ENCODE measurements around the gene CDS1. TPM values are rescaled to one million over a fixed set of nuclear protein-coding genes. Genes with fewer than 3 reads are reported as not detected.

The CDS1 gene
- total and polyA plus RNA-seq, 10 of the 15 experiments (the other 5 are each of a cell fraction or from before 2014, with no cell fraction given): 0.03 TPM; not detected in 8

- H3K36me3 ChIP-seq (ENCODE audit: control insufficient read depth in 2 of 2, insufficient read depth in 2 of 2, low read length in 1 of 2): no peaks in the 10 kb centered on the region
- in situ Hi-C loops (cut with MboI) (no loop called here), intact Hi-C loops (cut with micrococcal nuclease; ENCODE audit: unreplicated experiment) (no loop called here)
- H3K9me3 ChIP-seq (replicated peaks; ENCODE audit: control insufficient read depth, insufficient read depth, low read length): no peaks in the 10 kb centered on the region; the same call in 1 of the 3 replicates
- no peak for DNase-seq (ENCODE audit: low read depth, low spot score)
- ChIA-PET SMC1A (ENCODE audit: uncharacterized antibody, unreplicated experiment) (interaction anchor here (1.0 kb wide), 1 partner anchor 12 kb away, joined by 5 read pairs; no protein-coding TSS in a partner anchor), CTCF (no interaction called here), RAD21 (ENCODE audit: unreplicated experiment) (no interaction called here), POLR2A (no interaction called here)
- no peaks in the 10 kb centered on the region for H3K79me2 ChIP-seq (ENCODE audit: control insufficient read depth, insufficient read depth, low read length)
- no peak for ATAC-seq
- peaks cover 10 to 12% of the 10 kb centered on the region in 2 experiments for H3K27me3 ChIP-seq (replicated peaks in 1 of 2; ENCODE audit: control insufficient read depth in 2 of 2, insufficient read depth in 2 of 2, low read length in 1 of 2)
- no TSS peak for BruUV-seq (replicated peaks)
- no peaks in the 10 kb centered on the region for H3K4me1 ChIP-seq (ENCODE audit: control insufficient read depth, insufficient read depth, low read length)
- no peak overlapping the region for H3K9ac ChIP-seq (ENCODE audit: control insufficient read depth, insufficient read depth, low read length)
- H3K4me3 ChIP-seq: no peak overlapping the region
- H3K4me2 ChIP-seq (ENCODE audit: control insufficient read depth, insufficient read depth): no peak overlapping the region
- no peaks in the 10 kb centered on the region for H4K20me1 ChIP-seq (ENCODE audit: control insufficient read depth, insufficient read depth)
- H3K27ac ChIP-seq (ENCODE audit: control insufficient read depth, insufficient read depth): no peak overlapping the region
- FAIRE-seq: no peak
- no peak overlapping the region for H2AFZ ChIP-seq (ENCODE audit: control insufficient read depth, low read depth, low read length)
- no peak for TF ChIP-seq ZBED1 (IDR thresholded peaks at IDR 0.05; ENCODE audit: borderline replicate concordance)
- TF ChIP-seq, protein P1, sequence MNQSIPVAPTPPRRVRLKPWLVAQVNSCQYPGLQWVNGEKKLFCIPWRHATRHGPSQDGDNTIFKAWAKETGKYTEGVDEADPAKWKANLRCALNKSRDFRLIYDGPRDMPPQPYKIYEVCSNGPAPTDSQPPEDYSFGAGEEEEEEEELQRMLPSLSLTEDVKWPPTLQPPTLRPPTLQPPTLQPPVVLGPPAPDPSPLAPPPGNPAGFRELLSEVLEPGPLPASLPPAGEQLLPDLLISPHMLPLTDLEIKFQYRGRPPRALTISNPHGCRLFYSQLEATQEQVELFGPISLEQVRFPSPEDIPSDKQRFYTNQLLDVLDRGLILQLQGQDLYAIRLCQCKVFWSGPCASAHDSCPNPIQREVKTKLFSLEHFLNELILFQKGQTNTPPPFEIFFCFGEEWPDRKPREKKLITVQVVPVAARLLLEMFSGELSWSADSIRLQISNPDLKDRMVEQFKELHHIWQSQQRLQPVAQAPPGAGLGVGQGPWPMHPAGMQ (IDR thresholded peaks at IDR 0.05; ENCODE audit: borderline replicate concordance): no peak
- TF ChIP-seq SREBF1 (IDR thresholded peaks at IDR 0.05; ENCODE audit: low read length): no peak
- TF ChIP-seq ZBTB4 (CRISPR knock-in tag; IDR thresholded peaks at IDR 0.05): no peak
- TF ChIP-seq, protein P2, sequence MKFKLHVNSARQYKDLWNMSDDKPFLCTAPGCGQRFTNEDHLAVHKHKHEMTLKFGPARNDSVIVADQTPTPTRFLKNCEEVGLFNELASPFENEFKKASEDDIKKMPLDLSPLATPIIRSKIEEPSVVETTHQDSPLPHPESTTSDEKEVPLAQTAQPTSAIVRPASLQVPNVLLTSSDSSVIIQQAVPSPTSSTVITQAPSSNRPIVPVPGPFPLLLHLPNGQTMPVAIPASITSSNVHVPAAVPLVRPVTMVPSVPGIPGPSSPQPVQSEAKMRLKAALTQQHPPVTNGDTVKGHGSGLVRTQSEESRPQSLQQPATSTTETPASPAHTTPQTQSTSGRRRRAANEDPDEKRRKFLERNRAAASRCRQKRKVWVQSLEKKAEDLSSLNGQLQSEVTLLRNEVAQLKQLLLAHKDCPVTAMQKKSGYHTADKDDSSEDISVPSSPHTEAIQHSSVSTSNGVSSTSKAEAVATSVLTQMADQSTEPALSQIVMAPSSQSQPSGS (IDR thresholded peaks at IDR 0.05; ENCODE audit: low read length): no peak
- TF ChIP-seq RELA (IDR thresholded peaks at IDR 0.05; ENCODE audit: borderline replicate concordance, partially characterized antibody): no peak
- TF ChIP-seq POLR2AphosphoS5 (IDR thresholded peaks at IDR 0.05; ENCODE audit: low read length): no peak
- TF ChIP-seq, protein P3, sequence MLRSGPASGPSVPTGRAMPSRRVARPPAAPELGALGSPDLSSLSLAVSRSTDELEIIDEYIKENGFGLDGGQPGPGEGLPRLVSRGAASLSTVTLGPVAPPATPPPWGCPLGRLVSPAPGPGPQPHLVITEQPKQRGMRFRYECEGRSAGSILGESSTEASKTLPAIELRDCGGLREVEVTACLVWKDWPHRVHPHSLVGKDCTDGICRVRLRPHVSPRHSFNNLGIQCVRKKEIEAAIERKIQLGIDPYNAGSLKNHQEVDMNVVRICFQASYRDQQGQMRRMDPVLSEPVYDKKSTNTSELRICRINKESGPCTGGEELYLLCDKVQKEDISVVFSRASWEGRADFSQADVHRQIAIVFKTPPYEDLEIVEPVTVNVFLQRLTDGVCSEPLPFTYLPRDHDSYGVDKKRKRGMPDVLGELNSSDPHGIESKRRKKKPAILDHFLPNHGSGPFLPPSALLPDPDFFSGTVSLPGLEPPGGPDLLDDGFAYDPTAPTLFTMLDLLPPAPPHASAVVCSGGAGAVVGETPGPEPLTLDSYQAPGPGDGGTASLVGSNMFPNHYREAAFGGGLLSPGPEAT (IDR thresholded peaks at IDR 0.05; ENCODE audit: low read depth): no peak
- TF ChIP-seq NR2C2 (IDR thresholded peaks at IDR 0.05; ENCODE audit: borderline replicate concordance, control insufficient read depth, insufficient read length, low read depth): no peak
- no peak for TF ChIP-seq SPI1 (IDR thresholded peaks at IDR 0.05; ENCODE audit: borderline replicate concordance, insufficient read depth, low read depth, low read length)
- TF ChIP-seq PML (IDR thresholded peaks at IDR 0.05; ENCODE audit: low read length): no peak
- TF ChIP-seq MYC (IDR thresholded peaks at IDR 0.05; ENCODE audit: insufficient read depth, insufficient read length, insufficient replicate concordance, low read length, severe bottlenecking): no peak
- TF ChIP-seq SMC3 (IDR thresholded peaks at IDR 0.05; ENCODE audit: borderline replicate concordance, low read length): no peak
- TF ChIP-seq, protein P4, sequence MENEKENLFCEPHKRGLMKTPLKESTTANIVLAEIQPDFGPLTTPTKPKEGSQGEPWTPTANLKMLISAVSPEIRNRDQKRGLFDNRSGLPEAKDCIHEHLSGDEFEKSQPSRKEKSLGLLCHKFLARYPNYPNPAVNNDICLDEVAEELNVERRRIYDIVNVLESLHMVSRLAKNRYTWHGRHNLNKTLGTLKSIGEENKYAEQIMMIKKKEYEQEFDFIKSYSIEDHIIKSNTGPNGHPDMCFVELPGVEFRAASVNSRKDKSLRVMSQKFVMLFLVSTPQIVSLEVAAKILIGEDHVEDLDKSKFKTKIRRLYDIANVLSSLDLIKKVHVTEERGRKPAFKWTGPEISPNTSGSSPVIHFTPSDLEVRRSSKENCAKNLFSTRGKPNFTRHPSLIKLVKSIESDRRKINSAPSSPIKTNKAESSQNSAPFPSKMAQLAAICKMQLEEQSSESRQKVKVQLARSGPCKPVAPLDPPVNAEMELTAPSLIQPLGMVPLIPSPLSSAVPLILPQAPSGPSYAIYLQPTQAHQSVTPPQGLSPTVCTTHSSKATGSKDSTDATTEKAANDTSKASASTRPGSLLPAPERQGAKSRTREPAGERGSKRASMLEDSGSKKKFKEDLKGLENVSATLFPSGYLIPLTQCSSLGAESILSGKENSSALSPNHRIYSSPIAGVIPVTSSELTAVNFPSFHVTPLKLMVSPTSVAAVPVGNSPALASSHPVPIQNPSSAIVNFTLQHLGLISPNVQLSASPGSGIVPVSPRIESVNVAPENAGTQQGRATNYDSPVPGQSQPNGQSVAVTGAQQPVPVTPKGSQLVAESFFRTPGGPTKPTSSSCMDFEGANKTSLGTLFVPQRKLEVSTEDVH (IDR thresholded peaks at IDR 0.05; ENCODE audit: low read depth, partially characterized antibody): no peak
These were observed 2.3 kb downstream of the CDS1 start for GRCh38 chr4:84585251-84585650.
